Uterus (tissue), 2 donors: ENCODE measurements around the gene TMEM86A.

Experiments
- POLR2A ChIP-seq, 2 donors: fragments of 450-650 bp; IDR thresholded peaks; one replicate each; pipeline ENCODE4 v1.6.1; 2016; ENCODE audit warnings: antibody characterized with exemption in 2 of 2, mild to moderate bottlenecking in 1 of 2, moderate library complexity in 1 of 2
- TF ChIP-seq, protein P1 (sequence below), 4 experiments: fragments of 200-600 bp in 2 of 4; fragments of 450-650 bp in 2 of 4; sonication (generic) in 2 of 4; IDR thresholded peaks; one replicate each; pipeline ENCODE4 v1.5.1; 2016 to 2019; ENCODE audit warnings: antibody characterized with exemption in 4 of 4, mild to moderate bottlenecking in 2 of 4, moderate library complexity in 1 of 4

DNA sequence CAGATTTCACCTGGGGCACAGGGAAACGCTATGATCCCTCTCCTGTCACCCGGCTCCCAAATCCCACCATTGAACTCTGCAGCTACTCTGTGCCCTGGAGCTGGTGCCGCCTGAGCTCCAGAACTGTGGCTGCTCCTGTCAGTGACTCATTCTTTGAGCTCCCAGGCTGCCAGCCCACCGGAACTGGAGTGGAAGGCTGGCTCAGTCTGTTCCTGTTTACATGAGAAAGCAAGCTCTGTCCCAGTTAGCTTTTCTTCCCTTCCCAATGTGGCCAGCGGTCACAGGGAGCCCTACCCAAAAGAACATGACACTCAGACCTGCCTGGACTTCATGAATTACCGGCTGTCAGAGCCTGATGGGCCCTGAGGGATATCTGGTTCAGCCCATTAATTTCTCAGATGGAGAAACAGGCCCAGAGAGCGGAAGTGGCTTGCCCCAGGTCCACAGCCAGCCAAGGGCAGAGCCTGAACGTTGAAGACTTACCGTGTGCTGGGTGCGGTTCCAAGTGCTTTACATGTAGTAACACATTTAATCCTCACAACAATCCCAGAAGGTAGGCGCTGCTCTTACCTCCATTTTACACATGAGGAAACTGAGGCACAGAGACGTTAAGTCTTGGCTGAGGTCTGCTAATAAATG, 51.2 kb downstream of the TMEM86A start:
- TF ChIP-seq, protein P1, sequence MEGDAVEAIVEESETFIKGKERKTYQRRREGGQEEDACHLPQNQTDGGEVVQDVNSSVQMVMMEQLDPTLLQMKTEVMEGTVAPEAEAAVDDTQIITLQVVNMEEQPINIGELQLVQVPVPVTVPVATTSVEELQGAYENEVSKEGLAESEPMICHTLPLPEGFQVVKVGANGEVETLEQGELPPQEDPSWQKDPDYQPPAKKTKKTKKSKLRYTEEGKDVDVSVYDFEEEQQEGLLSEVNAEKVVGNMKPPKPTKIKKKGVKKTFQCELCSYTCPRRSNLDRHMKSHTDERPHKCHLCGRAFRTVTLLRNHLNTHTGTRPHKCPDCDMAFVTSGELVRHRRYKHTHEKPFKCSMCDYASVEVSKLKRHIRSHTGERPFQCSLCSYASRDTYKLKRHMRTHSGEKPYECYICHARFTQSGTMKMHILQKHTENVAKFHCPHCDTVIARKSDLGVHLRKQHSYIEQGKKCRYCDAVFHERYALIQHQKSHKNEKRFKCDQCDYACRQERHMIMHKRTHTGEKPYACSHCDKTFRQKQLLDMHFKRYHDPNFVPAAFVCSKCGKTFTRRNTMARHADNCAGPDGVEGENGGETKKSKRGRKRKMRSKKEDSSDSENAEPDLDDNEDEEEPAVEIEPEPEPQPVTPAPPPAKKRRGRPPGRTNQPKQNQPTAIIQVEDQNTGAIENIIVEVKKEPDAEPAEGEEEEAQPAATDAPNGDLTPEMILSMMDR (IDR thresholded peaks at IDR 0.05): no peak
- no peak for TF ChIP-seq POLR2A (IDR thresholded peaks at IDR 0.05)
